Left renal cortex interstitium (tissue), 4 donors: ENCODE results near the gene CGNL1. TPM values are rescaled to one million over a fixed set of nuclear protein-coding genes. Genes with fewer than 3 reads are reported as not detected.

Experiments used
- DNase-seq, 4 donors: peaks; one replicate each; pipeline ENCODE4 v3.0.0-alpha.2; 2013; ENCODE audit warnings: low read depth in 4 of 4, low spot score in 2 of 4, missing footprints in 1 of 4
- polyA plus RNA-seq, 4 donors: library from polyadenylated mRNA; unstranded; fragments of 120-200 nt; gene quantifications; one replicate each; pipeline ENCODE4 v1.2.1, GENCODE V29; 2013; ENCODE audit not compliant: insufficient read length in 4 of 4

CGNL1 gene
- polyA plus RNA-seq, 4 donors: 59.7 to 67.1 (median 62.9) TPM

DNA sequence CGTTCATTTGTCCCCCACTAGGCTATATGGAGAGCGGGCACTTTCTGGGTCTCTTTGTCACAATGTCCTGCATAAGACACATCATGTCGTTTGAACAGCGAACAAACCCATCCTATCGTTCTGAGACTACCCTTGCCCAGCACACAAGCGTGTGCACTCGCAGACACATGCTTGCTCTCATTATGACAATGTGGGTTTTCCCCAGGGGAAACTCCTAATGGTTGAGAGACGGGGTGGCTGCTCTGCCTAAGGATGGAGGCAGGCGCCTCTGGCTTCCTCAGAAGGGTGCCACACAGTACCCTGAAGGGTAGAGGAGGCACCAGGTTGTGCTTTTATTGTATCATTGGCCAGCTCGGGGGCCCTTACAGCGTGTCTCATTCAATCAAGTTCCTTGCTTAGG, 164.4 kb downstream of the CGNL1 start:
- DNase-seq: no peak

DNA sequence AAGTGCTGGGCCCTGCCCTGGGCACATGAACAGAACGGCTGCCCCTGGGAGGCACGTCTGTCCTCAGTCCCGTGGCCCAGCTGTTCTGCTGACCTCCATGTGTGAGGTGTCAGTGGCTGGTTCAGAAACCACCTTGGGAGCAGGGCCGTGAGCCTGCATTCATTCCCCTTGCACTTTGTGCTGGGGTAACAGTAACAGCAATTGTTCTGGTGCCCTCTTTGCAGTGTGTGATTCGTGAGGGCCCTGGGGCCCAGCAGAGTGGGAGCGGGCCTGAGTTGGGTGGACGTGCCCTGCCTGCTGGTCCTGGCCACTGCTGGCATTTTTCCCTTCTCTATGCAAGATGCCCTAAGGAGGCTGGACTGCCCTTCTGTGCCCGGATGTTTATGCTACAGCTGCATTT, 165.0 kb downstream of the CGNL1 start:
- no peak for DNase-seq

DNA sequence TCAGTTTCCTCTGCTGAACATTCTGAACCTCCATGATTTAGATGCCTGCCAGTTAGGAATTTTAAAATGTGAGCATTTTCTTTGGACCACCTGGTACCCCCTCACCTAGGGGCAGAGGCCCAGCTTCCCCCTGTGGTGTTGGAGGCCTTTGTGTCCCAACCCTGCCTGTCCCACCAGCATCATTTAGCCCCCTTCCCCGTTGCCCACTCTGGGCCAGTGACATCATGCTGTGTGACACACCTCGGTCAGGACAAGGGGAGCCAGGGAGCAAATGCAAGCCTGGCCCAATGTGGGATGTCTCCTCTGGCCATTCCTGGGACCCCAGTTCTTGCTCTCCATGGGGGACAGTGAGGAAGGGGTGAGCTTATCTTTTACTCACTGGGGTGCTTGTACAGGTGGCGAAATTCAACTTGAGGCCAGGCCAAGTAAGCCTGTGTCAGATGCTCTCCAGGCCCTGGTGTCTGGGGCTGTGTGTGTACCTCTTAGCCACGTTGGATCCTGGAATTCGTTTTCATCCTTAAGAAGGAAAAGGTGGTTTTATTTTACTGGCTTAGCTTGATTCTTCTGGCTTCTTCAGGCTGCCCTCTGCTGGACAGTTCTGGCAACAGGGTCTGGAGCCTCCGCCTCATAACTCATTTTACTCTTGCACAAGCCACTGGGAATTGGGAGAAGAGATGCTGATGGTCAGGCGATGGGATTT, 165.7 kb downstream of the CGNL1 start:
- no peak for DNase-seq

DNA sequence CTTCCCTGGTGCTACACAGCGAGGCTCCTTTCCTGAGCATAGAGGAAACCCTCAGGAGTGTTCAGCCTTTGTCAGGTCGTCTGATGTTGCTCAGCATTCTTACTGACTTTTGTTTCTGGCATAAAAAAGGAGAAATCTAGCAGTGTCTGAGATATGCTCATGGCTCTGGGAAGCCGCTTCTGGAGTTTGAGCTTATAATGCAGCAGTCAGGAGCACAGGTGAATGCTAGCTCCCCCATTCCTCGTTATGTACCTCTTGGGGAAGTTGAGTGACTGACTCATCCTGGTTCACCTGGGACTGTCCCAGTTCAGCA, 166.2 kb downstream of the CGNL1 start:
- DNase-seq: no peak

DNA sequence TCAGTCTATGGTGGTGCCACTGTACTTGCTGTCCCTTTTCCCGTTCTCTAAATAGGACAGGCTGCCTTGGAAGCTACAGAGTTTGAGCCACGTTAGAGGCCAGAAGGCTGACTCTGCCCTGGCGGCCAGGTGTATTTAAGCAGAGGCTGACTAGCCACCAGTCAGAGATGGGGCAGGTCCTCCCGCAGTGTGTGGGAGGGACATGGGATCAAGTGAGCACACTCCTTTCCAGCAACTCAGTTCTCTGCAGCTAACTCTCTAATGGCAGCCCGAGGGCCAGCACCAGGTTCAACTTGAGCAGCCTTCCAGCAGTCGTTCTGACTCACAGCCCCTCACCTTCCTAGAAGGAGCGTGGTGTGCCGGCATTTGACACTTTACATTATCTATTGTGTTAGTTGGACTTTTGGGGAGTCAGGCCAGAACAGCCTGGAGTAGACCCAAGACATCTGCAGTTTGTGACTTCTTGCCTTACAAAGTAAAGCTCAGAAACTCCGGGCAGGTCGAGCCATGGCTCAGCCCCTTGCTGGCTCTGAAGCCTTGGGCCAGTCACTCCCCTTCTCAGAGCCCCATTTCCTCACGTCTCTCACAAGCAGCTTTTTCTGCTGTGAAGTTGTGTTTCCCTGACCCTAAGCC, 168.7 kb downstream of the CGNL1 start:
- DNase-seq: no peak

DNA sequence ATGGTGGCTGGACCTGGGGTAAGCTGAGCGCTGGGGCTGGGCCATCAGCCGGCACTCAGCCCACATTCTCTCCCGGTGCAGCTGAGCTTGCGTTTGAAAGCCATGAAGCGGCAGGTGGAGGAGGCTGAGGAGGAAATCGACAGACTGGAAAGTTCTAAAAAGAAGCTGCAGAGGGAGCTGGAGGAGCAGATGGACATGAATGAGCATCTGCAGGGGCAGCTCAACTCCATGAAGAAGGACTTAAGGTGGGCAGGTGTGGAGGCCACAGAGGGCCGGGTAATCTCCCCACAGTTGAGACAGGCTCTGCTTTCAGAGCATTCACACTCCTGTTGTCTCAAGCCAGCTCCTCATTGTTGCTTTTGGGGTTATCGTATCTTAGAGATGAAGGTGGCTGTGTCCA, 169.7 kb downstream of the CGNL1 start:
- DNase-seq: no peak

DNA sequence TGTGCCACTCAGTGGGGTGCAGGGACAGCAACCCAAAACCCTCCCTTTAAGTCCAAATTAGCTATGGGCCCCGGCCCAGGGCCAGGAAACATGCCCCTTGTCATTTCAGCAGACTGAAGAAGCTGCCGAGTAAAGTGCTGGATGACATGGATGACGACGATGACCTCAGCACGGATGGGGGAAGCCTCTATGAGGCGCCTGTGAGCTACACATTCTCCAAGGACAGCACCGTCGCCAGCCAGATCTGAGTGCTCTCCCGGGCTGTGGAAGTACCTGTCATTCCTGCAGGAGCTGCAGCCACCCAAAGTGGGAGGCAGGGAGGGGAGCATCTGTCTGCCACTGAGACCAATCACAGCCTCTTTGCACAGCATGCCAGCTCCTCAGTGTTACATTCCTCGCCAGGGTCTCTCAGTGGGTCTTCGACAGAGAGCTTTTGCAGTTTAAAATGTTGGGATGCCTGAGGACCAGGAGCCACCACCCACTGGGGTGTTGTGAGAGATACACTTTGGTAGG, 171.0 kb downstream of the CGNL1 start:
- DNase-seq: no peak

DNA sequence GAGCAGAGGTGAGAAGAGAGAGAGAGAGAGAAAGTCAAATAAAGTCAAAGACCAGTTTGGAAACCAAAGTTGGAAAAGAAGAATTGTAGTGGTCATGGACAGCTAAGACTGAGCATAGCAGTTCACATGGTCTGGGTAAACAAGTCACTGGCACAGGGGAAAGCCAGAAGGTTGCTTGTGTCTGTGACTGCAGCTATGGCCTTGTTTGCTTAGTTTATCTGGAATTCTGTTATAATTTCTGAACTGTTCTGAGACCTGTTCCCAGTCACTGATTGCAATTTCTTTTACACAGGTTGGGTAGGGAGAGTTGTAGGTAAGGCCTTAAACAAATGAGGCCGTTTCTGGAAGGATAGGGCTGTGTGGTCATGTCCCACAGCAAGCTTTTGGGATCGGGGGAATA, 172.0 kb downstream of the CGNL1 start:
- no peak for DNase-seq

DNA sequence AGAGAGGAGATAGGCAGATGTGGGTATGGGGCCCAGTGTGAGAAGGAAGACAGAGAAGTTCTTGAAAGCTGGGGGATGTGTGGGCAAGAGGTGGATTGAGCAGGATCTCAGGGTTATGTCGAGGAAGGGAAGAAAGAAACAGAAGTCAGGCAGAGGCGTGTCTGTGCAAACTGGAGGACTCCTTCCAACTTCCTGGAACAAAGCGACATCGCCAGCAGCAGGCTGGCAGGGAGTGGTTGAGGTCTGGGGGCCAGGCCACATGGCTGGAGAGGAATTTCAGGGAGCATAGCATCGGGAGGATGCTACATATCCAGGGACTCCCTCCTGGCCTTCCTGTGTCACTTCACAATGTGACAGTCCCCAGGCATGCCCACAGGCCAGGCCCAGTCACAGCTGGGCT, 172.5 kb downstream of the CGNL1 start:
- DNase-seq: no peak

DNA sequence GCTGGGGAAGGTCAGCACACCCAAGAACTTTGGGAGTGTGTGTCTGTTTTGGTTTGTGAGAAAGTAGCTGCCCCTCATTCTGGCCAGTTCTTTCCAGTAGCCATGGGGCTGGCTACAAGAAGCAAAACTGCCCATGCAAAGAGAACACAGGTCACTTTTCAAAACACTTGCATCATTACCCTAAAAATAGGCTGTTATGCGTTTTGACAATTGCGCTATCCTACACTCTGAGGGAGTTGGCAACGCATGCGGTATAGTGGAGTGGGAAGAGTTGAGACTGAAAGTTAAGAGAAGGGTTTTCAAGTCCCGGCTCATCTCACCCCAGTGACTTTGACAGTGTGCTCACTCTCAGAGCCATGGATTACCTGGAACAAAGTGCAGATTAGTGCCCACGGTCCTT, 173.6 kb downstream of the CGNL1 start:
- no peak for DNase-seq

DNA sequence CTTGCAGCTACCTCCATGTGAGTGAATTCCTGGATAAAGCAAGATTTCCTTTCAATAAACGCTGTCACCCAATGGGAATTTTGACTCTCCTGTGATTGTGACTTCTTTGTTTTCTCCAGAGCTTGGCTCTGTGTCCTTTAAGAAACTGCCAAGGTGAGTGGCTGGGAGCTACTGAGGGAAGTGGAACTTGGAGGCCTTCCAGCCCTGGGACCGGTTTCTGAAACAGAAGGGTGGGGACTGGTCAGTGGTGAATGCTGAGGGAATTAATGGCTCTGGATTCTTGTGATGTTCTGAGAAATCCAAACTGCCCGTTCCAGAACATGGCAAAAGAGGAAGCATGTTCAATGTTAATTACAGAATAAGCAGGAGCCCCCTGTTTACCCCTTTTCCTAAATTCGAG, 174.3 kb downstream of the CGNL1 start:
- DNase-seq: no peak

DNA sequence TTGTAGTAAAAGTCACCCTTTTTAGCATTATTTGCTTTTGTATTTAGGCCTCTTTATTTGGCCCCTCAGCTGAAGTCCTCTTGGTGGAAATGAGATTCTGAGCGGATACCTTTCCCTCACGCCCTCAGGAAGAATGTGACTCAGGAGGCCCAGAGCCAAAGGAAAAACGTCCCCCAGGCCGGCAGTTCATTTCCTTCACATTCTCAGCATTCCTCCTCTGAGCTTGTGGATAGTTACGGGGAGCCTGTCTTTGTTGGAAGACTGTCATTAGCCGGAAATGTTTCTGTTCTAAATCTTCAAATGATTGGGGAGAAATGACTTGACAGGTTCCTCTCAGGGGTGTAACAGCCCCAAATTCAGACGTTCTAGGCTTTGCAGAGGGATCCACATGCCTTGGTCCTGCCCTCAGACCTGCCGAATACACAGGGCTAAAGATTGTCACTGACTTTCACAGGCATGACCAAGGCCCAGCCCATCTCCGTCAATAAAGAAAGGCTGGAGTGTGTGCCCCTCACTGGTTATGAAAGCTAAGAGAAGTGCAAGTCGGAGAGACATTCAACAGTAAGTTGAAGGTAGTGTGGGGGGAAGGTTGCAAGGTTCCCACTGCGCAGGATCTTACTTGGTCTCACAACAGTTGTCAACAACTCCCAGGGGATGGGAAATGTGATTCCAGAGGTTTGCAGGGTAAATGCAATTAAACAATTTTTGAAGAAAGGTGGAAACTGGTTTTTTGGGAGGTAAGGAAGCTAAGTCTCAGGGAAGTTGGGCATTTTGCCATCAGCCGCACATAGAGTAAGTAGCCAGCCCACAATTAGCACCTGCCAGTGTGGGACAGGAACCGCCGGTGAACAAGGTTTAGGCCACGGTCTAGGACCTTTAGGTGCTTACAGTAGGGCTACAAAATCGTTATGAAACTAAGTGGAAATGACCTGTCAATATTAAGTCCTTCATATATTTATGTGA, 175.7 kb downstream of the CGNL1 start:
- no peak for DNase-seq

DNA sequence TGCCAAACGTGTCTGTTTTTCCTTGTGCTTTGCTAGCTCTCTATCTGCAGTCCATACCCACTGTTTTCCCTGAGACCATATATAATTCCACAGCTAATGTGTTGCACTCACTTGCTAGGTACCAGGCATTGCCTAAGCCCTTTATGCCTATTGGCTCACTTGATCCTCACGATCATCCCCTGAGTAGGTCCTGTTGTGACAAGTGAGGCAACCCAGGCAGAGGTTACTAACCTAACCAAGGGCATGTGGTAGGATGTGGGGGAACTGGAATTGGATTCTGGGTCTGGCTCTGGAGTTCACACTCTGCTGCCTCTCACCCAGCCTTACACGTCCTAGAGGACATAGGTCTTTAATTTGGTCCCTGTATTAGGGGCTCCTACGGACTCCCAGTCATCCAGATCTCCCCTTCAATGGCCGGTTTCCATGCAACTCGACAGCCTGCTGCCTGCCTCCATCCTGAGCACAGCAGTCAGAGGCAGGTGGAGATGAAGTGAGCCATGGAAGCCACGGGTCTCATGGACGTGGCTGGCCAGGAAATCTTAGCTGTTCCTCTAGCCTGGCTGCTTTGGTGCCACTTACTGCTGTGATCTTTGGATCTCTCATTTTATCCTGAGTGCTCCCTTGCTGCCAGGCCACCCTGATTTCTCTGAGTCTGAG, 176.5 kb downstream of the CGNL1 start:
- no peak for DNase-seq

DNA sequence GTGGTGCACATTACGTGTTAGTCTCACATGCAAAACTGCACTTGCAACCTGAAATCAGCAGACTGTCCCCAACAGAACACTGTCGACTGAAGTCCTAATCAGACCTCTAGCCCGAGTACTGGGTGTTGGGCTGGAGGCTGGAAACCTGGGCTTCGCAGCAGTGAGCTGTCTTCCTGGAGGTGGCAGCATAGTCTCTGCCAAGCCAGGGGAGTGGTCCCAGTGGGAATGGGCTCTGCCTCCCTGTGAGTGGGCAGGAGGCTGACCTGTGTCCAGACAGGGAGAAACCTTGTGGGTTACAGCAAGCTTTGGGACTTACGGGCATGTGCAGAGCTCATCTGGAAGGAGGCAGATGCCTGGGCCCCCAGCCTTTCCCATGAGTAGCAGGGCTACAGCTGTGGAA, 177.2 kb downstream of the CGNL1 start:
- no peak for DNase-seq

DNA sequence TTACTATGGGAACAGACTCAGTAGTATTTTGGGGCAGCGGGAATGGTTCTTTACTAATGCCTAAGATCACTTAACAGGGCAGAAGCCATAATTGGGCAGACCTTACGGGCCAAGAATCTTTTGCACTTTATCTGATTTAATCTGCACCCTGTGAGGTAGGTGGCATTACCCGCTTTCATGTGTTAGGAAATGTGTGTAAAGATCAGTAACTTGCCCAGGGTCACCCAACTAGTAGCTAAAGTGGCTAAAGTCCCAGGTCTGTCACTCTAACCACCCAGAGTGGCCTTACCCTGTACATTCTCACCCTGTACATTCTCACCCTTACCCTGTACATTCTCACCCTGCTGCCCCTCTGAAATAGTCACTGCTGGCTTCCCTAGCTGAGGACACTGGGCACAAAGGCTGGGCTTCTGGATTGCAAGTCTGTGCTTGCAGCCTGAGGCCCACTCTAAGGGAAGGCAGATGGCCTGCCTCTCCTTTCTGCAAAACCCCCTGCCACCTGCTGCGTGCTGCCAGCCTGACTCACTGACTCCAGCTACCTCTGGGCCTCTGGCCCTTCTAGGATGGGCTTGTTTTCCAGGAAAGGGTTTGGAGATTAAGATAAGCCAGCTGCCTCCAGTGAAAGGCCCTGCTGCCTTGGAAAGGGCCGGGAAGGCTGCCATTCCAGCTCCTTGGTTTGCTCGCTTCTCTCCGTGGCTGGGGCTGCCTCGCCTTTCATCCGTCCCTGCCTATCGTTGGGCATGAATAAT, 177.9 kb downstream of the CGNL1 start:
- DNase-seq: no peak

DNA sequence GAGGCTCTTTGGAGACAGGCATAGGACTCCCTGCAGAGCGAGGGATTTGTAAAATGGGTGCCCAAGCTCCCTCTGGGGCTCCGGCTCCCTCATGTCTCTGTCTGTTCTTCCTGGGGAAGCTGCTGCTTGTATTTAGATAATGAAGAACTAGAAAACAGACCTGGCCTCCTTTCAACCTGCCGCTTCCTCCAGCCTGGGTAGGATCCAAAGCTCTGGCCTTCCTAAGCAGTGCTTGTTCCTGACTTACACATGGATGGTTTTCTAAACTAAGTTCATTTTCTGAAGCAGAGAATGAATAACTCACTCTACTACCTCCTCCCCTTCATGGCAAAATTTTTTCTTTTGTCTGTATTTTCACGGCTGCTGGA, 178.5 kb downstream of the CGNL1 start:
- DNase-seq: no peak

DNA sequence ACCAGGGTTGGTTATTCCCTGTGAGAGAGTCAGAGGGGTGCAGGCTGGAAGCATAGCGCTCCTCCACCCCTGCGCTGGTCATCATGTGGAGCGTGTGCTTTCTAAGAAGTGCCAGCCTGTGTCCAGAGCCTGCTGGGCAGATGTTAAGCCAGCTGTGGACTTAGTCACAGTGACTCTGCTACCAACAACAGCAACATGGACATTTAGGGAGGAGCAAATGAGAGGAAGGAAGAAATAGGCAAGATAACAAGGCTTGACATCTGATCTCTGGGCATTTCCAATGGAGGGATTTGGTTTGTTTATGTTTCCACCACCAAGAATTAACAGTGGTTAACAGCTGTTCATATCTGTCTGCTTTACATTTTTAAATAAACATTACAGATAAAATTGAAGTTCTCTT, 179.0 kb downstream of the CGNL1 start:
- DNase-seq: no peak

DNA sequence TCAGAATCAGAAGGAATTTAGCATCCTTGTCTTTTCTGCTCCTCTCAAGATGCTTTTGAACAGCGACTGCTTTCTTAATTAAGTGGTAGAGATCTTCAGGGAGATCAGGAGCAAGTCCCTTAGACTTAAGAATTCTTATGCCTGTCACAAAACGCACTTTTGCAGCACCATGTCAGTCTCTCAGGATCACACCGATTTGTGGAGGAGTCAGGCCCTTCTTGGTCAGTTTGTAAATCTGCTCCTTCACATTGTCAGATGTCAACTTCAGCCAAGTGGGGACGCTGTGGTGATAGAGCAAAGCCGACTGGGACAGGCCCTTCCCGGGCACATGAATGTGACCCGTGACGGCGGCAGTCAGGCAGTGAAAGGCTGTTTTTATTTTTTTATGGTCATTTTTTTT, 179.7 kb downstream of the CGNL1 start:
- DNase-seq: no peak

DNA sequence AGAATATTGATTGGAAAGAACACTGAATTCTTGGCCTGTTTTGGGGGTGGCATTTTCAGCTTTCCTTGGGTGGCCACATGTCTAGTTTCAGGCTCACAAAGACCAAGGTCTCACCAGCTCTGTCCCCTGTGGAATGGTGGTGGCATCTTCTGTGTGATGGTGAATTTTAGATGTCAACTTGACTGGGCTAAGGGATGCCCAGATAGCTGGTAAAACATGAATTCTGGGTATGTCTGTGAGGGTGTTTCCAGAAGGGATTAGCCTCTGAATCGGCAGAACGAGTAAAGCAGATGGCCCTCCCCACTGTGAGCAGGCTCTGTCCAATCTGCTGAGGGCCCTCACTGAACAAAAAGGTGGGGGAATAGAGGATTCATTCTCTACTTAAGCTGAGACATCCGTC, 181.0 kb downstream of the CGNL1 start:
- no peak for DNase-seq

DNA sequence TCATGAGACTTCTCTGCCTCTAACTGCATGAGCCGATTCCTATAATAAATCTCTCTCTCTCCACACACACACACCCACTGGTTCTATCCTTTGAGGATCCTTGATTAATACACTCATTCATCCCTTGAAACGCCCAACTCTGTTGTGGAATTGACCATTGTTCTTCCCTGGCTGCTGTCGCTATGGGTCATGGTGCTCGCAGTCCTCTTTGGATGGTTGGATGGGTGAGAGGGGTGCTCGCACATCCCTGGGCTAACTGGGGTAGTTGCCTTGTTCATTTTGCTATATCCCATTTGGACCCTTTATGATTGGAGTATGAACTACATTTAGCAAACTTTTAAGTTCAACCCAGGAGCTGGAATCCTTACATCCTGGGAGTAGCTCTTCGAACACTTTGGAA, 181.5 kb downstream of the CGNL1 start:
- DNase-seq: no peak
